ENCODE measurements around the gene HIP1R. TPM values are rescaled to one million over a fixed set of nuclear protein-coding genes. Genes with fewer than 3 reads are reported as not detected.

The HIP1R gene
- total and polyA plus RNA-seq, 2 of the 13 experiments (the other 11 are each of a cell fraction or from before 2014, with no cell fraction given), result 18.4 to 25.5 TPM

DNA sequence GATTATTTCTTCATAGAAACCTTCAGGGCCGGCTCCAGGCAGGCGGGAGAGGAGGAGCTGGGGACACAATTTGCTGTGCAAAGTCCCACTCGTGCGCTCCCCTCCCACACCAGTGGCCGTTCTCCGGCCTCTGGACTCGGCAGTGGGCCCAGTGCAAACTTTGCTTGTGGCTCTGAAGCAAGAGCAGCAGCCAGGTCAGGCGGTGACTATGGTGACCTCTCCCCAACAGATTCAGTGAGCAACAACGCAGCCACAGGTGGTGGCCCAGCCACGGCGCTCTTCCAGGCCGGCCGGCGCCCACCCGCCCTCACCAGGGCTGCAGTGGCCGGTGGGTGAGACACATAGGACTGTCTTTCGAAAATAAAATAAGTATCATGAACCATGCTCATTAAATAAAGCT lies 31.1 kb downstream of the HIP1R start (continued):
- TF ChIP-seq, protein P1, sequence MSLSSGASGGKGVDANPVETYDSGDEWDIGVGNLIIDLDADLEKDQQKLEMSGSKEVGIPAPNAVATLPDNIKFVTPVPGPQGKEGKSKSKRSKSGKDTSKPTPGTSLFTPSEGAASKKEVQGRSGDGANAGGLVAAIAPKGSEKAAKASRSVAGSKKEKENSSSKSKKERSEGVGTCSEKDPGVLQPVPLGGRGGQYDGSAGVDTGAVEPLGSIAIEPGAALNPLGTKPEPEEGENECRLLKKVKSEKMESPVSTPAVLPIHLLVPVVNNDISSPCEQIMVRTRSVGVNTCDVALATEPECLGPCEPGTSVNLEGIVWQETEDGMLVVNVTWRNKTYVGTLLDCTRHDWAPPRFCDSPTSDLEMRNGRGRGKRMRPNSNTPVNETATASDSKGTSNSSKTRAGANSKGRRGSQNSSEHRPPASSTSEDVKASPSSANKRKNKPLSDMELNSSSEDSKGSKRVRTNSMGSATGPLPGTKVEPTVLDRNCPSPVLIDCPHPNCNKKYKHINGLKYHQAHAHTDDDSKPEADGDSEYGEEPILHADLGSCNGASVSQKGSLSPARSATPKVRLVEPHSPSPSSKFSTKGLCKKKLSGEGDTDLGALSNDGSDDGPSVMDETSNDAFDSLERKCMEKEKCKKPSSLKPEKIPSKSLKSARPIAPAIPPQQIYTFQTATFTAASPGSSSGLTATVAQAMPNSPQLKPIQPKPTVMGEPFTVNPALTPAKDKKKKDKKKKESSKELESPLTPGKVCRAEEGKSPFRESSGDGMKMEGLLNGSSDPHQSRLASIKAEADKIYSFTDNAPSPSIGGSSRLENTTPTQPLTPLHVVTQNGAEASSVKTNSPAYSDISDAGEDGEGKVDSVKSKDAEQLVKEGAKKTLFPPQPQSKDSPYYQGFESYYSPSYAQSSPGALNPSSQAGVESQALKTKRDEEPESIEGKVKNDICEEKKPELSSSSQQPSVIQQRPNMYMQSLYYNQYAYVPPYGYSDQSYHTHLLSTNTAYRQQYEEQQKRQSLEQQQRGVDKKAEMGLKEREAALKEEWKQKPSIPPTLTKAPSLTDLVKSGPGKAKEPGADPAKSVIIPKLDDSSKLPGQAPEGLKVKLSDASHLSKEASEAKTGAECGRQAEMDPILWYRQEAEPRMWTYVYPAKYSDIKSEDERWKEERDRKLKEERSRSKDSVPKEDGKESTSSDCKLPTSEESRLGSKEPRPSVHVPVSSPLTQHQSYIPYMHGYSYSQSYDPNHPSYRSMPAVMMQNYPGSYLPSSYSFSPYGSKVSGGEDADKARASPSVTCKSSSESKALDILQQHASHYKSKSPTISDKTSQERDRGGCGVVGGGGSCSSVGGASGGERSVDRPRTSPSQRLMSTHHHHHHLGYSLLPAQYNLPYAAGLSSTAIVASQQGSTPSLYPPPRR (CRISPR knock-in tag; IDR thresholded peaks at IDR 0.05; ENCODE audit: borderline replicate concordance), result no peak
- TF ChIP-seq ZNF230 (CRISPR knock-in tag; IDR thresholded peaks at IDR 0.05) (no peak), CBFB (CRISPR knock-in tag; IDR thresholded peaks at IDR 0.05) (no peak), ZC3H13 (CRISPR knock-in tag; IDR thresholded peaks at IDR 0.05) (no peak), BRCA1 (CRISPR knock-in tag; IDR thresholded peaks at IDR 0.05) (no peak), NR1H2 (CRISPR knock-in tag; IDR thresholded peaks at IDR 0.05; ENCODE audit: borderline replicate concordance, low read depth) (no peak), SNRNP70 (IDR thresholded peaks at IDR 0.05; ENCODE audit: low read depth, low read length) (no peak), NONO (IDR thresholded peaks at IDR 0.05) (no peak), NONO (CRISPR knock-in tag; conservative IDR thresholded peaks at IDR 0.05) (0 out of 2 replicates have a peak, but pooled peaks have one; percentile 10)
- TF ChIP-seq, protein P2, sequence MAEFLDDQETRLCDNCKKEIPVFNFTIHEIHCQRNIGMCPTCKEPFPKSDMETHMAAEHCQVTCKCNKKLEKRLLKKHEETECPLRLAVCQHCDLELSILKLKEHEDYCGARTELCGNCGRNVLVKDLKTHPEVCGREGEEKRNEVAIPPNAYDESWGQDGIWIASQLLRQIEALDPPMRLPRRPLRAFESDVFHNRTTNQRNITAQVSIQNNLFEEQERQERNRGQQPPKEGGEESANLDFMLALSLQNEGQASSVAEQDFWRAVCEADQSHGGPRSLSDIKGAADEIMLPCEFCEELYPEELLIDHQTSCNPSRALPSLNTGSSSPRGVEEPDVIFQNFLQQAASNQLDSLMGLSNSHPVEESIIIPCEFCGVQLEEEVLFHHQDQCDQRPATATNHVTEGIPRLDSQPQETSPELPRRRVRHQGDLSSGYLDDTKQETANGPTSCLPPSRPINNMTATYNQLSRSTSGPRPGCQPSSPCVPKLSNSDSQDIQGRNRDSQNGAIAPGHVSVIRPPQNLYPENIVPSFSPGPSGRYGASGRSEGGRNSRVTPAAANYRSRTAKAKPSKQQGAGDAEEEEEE (CRISPR knock-in tag; IDR thresholded peaks at IDR 0.05; ENCODE audit: borderline replicate concordance), result no peak
- TF ChIP-seq, protein P3, sequence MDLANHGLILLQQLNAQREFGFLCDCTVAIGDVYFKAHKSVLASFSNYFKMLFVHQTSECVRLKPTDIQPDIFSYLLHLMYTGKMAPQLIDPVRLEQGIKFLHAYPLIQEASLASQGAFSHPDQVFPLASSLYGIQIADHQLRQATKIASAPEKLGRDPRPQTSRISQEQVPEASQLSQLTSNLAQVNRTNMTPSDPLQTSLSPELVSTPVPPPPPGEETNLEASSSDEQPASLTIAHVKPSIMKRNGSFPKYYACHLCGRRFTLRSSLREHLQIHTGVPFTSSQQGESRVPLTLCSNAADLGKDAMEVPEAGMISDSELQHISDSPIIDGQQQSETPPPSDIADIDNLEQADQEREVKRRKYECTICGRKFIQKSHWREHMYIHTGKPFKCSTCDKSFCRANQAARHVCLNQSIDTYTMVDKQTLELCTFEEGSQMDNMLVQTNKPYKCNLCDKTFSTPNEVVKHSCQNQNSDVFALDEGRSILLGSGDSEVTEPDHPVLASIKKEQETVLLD (CRISPR knock-in tag; IDR thresholded peaks at IDR 0.05; ENCODE audit: low read depth), result no peak
- TF ChIP-seq, protein P4, sequence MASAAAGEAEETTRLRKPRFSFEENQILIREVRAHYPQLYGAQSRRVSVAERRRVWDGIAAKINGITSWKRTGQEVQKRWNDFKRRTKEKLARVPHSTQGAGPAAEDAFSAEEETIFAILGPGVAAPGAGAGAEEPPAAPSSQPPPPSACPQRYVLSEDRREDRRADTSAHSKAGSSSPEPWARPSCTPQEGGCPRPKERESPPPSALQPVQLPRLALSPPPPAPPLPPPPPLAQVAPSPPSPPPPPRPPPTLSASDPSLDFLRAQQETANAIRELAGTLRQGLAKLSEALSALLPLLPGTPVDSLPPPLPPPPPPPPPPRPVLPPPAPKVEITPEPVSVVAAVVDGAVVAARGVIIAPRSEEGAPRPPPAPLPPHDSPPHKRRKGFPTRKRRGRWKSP (CRISPR knock-in tag; IDR thresholded peaks at IDR 0.05), result no peak
- TF ChIP-seq, protein P5, sequence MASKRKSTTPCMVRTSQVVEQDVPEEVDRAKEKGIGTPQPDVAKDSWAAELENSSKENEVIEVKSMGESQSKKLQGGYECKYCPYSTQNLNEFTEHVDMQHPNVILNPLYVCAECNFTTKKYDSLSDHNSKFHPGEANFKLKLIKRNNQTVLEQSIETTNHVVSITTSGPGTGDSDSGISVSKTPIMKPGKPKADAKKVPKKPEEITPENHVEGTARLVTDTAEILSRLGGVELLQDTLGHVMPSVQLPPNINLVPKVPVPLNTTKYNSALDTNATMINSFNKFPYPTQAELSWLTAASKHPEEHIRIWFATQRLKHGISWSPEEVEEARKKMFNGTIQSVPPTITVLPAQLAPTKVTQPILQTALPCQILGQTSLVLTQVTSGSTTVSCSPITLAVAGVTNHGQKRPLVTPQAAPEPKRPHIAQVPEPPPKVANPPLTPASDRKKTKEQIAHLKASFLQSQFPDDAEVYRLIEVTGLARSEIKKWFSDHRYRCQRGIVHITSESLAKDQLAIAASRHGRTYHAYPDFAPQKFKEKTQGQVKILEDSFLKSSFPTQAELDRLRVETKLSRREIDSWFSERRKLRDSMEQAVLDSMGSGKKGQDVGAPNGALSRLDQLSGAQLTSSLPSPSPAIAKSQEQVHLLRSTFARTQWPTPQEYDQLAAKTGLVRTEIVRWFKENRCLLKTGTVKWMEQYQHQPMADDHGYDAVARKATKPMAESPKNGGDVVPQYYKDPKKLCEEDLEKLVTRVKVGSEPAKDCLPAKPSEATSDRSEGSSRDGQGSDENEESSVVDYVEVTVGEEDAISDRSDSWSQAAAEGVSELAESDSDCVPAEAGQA (IDR thresholded peaks at IDR 0.05; ENCODE audit: low read depth), result no peak
- TF ChIP-seq, protein P5 (CRISPR knock-in tag; IDR thresholded peaks at IDR 0.05; ENCODE audit: borderline replicate concordance), result no peak
- TF ChIP-seq, protein P6, sequence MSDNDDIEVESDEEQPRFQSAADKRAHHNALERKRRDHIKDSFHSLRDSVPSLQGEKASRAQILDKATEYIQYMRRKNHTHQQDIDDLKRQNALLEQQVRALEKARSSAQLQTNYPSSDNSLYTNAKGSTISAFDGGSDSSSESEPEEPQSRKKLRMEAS (IDR thresholded peaks at IDR 0.05), result peak; percentile 25; the same call in 1 of the 2 replicates

Measured in HepG2 (cell line).